Measurements from ENCODE around the gene KIAA1586.
"Not testable (repeated sequence)": the region's sequence is repeated elsewhere in the genome, so short reads cannot be mapped to it uniquely, and the experiment has no call there.

DNA sequence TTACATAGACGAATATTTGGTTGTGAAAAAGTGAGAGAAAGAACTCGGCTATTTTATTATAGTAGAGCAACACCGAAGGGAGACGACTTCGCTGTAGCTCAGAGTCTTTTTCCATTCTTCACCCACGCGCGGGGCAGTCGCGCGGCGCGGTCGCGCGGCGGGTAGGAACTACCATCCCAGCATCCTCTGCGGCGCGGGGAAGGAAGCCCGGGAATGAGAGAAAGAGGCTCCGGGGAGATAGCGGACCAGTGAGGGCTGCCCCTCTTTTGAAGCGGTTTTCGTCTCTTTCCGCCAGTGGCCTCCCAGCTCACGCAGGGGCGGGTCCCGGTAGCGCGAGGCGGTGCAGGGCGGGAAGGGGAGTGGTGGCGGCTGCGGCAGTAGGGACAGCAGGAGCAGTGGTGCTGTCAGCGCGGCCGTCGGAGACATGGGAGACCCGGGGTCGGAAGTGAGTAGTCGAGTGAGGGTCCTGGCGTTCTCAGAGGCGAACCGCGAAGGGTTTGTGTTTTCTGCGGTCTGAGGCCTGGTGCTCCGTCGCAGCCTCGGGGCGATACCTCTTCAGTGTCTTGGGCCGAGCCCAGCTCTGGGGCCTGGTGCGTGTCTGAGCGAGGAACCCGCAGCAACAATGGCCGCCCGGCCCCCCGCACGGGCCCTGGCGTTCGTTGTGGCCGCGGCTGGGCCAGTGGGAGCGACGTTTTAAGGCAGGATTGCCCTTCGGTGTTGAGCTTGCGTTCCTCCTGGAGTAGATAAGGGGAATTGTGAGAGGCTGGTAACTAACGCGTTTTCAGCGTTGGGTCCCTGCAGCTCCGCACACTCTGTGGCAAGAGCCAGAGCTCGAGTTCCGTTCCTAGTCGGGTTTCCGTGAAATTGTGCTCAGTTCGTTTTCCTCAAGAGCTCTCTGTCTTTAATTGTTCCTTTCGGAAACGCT, at the start of gene KIAA1586:
- TF ChIP-seq, protein P1, sequence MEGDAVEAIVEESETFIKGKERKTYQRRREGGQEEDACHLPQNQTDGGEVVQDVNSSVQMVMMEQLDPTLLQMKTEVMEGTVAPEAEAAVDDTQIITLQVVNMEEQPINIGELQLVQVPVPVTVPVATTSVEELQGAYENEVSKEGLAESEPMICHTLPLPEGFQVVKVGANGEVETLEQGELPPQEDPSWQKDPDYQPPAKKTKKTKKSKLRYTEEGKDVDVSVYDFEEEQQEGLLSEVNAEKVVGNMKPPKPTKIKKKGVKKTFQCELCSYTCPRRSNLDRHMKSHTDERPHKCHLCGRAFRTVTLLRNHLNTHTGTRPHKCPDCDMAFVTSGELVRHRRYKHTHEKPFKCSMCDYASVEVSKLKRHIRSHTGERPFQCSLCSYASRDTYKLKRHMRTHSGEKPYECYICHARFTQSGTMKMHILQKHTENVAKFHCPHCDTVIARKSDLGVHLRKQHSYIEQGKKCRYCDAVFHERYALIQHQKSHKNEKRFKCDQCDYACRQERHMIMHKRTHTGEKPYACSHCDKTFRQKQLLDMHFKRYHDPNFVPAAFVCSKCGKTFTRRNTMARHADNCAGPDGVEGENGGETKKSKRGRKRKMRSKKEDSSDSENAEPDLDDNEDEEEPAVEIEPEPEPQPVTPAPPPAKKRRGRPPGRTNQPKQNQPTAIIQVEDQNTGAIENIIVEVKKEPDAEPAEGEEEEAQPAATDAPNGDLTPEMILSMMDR (IDR thresholded peaks at IDR 0.05; ENCODE audit: low read depth, low read length, poor library complexity, severe bottlenecking): not testable (repeated sequence)
- not testable (repeated sequence) for TF ChIP-seq EZH2phosphoT487 (IDR thresholded peaks at IDR 0.05; ENCODE audit: borderline replicate concordance, low read length)
